HG02588 (cell line): ENCODE results near the gene RBM39.
"Not testable (repeated sequence)": the region's sequence is repeated elsewhere in the genome, so short reads cannot be mapped to it uniquely, and the experiment has no call there.

Experiments used
- ATAC-seq: cut with Tn5 transposase; IDR thresholded peaks from one replicate; pipeline ENCODE4 v1.9.1; 2021; ENCODE audit warnings: mild to moderate bottlenecking, moderate library complexity; ENCODE audit not compliant: unreplicated experiment

Gene RBM39

GRCh38 chr20:35756404-35756803 lies 14.3 kb upstream of the RBM39 start:
- ATAC-seq, result no peak

DNA sequence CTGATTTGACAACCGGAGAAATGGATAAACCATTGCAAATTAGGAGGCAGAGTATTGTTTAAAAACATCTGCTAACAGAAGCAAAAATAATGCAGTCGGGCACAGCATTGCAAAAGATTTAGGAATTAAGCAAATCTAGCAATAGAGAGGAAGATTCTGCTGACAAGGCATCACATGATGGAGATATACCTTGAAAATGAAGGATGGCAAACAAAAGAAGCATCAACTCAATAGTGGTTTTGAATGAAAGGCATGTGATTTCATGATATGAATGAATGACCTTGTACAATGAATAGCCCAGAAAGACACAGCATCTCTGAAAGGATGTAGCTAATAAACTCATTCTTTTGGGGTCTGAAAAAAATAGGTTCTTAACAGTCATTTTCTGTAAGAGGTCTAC lies 8.6 kb upstream of the RBM39 start:
- no peak for ATAC-seq

GRCh38 chr20:35744492-35744841 lies 2.4 kb upstream of the RBM39 start:
- not testable (repeated sequence) for ATAC-seq

- no peak for ATAC-seq
Measured at GRCh38 chr20:35743693-35744491, 1.8 kb upstream of the RBM39 start.

- no peak for ATAC-seq
Measured at GRCh38 chr20:35742741-35743523, 872 bp upstream of the RBM39 start.

DNA sequence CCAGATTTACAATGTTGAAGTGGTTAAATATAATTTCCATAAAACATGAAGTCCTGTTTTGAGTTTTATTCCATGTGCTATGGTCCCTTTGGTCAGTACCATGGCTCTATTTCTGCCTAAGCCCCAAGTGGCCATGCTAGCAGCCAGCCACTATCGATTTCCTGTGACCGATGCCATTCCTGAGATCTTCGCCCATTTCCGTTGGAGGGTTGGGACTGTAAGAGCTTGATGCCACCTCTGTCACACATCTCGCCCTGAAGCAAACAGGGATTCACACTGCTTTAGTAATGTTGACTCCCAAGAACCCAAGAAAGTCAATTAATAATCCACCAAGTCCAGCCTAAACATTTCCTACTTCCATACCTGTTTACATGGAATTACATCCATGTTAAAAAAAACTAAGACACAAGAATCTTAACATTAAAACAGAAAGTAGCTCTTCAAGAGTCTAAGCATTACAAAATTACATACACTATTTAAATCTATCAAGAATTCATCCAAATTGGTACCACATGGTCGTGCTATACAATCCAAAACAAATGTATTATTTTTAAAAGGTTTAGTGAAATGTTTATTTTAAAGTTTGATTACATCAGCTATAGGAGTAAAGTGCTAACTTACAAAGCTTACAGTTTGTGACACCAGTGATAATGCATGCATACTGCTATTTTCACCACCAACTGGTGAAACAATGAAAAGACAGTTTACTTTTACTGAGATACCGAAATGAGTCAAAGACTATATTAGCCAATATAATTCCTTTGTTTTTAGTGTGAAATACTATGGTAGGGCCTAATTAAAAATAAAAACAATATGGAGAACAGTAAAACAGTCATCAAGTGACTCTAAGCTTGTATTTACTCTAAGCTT lies 2.5 kb downstream of the RBM39 start:
- no peak for ATAC-seq

- ATAC-seq, result no peak
Measured at GRCh38 chr20:35738410-35739179, 3.5 kb downstream of the RBM39 start.

DNA sequence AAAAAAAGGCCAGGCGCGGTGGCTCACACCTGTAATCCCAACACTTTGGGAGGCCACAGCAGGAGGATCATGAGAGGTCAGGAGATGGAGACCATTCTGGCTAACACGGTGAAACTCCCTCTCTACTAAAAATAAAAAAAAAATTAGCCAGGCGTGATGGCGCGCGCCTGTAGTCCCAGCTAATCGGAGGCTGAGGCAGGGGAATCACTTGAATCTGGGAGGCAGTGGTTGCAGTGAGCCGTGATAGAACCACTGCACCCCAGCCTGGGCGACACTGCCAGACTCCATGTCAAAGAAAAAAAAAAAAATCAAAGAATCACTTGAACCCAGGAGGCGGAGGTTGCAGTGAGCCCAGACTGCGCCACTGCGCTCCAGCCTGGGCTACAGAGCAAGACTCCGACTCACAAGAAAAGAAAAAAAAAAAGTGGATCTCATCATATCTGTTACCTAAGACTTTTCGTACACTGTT lies 4.2 kb downstream of the RBM39 start:
- no peak for ATAC-seq

DNA sequence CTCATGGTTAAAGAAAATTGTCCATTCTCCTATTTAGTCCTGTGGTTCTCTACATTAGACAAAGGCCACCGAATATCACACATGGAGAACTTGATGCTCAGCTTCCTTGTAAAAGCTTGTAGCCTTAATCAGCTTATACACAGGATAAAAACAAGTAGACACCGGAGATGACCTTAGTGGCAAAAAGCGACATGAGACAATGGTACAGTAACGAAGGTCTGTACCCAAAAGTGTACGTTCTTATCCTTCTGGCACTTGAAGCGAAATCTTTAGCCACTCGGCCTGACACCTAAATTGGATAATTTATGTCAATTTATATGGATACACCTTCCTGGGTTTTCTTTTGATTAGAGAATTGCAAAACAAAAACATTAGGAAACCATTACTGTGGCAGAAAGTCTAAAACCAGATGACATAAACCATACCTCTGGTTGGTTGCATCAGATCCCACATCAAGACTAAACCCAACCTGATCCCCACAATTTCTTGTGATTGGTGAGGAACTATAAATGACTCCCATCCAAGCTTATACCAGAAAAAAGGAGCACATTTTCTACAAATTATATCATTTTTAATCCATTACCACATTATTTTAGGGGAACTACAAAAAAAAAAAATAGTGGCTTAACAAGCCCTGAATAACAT lies 6.1 kb downstream of the RBM39 start:
- no peak for ATAC-seq

DNA sequence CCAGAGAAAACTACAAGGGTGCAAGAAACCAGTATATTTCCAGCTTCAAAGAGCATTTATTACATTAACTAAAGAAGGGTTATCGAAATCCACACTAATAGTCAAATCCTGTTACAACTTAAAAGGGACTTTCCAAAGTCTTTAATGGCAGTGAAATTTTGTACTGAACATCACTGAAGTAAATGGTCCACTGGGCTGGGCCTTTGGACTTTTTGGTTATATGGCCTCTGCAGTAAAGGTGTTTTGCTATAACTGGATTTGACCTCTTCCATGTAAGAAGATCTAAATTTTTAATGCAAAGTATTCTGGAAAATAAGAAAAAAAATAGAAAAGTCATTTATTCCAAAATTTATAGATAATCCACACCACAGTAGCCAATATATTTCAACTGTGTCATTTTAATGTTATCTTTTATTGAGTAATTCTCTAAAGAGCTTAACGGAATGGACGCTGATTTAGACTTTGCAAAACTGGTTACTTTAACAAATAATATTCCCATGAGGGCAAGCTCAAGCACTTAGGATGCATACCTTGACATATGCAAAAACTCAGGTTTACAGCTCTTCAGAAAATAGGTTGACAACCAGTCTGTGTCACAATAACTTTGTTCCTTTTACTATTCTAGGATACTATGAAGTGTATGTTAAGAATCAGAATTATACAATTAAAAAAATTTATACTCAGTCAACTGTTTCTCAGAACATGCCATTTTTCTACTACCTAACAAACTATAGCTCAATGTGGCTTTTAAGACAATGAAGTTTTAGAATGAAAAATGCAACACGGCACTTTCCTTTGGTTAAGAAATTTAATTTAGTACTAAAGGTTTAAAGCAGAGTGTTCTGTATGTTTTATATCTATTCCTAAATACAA lies 7.0 kb downstream of the RBM39 start:
- no peak for ATAC-seq

DNA sequence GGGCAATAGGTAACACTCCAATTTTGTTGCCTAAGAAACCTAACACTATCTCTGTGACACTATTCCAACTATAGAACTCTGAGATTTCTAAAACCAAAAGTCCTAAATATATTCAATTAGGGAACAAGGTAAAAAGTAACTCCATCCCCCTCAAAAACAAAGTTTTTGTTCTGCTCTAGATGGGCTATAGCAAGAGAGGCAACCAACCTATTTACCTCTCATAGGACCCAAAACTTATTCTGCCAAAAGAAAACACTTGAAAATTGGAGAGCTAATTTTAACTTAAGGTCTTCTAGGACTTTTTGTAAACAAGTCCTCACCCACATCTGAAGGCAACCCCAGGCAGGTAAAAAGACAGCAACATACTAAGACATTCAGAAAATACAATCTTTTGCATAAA lies 7.7 kb downstream of the RBM39 start:
- ATAC-seq, result no peak

DNA sequence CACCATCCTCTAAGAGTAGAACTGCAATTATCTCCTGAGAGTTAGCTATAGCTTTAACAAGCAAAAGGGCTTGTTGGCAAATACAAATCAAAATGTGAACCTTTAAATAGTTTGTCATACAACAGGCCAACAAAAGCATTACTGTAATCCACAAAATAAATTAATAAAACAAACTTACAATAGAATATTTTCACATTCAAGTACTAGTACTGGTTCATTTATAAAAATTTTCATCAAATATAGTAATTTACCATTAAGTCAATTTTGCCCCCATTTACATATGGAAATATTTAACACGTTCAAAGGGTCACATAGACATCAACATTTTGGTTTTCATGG lies 9.4 kb downstream of the RBM39 start:
- ATAC-seq, result no peak

GRCh38 chr20:35731862-35732643 lies 10.0 kb downstream of the RBM39 start:
- no peak for ATAC-seq

- ATAC-seq, result no peak
Measured at GRCh38 chr20:35731469-35731788, 10.6 kb downstream of the RBM39 start.

DNA sequence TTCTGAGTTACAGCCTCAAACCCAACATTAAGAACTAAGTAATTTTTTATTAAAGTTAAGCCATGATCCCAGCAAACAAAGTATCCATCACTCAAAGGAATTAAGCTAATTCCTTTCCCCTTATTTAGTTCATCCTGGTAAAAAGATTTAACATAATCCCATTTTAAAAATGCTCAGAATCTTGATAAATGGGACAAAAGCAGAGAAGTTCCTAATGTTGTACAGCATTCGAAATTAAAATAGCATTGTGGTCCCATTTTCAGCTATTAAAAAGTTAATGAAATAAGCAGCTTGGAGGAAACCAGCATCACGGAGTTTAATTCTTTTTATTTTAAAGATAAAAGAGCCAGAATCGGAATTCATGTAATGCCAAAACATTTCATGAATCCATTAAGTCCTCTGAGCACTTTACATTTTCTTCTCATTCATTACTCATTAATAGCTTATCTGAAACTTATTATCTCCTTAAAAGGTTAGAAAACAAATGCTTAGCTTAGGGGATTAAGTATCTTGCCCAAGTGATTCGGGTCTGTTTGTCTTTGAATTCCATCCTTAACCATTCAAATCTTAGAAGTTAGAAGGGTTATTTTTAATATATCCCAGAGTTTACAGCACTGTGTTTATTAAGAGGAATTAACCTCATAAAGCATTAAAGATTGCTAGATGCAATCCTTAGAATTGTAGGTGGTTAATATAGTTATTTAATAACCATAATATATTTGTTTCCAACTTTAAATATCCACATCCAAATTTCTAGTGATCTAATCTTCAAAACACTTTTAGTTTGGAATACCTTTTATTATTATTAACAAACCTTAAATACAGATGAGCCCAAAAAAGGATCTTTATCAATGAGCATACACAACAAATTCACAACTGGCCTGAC lies 11.2 kb downstream of the RBM39 start:
- no peak for ATAC-seq

DNA sequence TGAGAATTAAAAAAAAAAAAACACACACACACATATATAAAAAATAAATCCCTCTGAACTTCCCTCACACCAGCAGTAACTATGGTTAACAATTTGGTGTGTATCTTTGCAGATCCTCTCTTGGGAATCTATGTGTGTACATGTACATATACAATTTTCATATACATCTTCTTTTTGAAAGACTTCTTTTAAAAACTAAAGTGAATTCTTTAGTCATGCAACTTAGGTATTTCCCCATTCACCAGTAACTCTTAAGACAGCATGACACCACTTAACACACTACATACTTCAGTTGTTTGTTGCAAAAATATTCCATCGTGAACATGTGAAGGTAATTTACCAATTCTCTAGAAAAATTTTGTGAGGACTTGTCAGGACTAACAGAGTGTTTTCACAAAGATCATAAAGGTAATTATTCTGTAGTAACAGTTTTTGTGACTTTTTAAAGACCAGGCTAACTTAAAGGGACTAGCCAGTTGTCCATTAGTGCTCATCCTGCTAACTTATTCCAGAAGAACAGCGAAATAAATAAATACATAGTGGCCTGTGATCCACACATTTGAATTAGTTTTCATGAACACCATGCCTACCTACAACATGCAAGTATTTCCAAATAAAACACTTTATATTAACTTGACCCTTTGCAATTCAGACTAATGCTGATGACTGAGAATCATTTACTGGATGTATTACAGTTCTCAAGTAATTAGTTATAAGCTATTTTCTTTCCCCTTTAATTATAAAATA lies 12.1 kb downstream of the RBM39 start:
- ATAC-seq, result no peak

DNA sequence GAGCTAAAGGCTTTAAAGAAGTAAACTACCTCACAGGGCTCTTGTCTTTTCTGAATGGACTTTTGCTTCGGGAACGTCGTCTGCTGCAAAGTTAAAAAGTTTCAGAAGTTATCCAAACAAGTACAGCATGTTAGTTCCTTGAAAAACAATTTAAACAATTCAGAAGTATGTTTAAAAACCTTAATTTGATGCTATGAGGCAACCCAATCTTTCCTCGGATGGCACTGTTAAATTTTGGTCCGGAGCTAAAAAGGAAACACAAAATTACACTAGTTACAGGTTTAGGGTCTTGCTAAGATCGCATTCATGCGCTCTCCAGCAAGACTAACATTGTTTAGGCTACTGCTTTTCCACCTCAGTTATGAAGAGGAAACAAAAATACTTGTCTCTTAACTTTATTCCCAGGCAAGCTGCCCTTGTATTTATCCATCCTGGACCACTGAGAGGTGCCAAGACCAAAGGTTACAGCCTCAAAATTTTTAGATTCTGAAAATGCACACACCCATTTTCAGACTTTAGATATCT lies 12.7 kb downstream of the RBM39 start:
- ATAC-seq, result no peak
